NCI-H1105 (cell line): ENCODE data around the gene KIAA0319L.
"Not testable (repeated sequence)": the region's sequence is repeated elsewhere in the genome, so short reads cannot be mapped to it uniquely, and the experiment has no call there.

Experiments used
- DNase-seq: peaks from one replicate; lab custom pipeline; 2025; lab: John Stamatoyannopoulos, UW

The KIAA0319L gene

DNA sequence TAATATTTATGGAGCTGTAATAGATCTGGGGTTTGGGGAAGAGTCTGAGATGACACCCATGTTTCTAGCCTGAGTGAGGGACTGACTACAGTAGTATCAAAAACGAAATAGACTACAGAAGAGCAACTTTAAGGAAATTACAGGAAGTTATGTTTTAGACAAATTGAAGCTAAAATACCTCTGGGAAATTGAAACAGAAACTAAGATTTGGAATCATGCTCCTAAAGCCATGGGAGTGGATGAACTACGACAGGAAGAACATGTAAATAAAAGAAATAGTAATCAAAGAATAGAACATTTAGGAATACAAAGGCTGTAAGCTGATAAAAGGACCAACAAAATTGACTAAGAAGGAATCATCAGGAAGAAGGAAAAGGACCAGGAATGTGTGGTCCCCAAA lies 68.9 kb downstream of the KIAA0319L start:
- no peak for DNase-seq

DNA sequence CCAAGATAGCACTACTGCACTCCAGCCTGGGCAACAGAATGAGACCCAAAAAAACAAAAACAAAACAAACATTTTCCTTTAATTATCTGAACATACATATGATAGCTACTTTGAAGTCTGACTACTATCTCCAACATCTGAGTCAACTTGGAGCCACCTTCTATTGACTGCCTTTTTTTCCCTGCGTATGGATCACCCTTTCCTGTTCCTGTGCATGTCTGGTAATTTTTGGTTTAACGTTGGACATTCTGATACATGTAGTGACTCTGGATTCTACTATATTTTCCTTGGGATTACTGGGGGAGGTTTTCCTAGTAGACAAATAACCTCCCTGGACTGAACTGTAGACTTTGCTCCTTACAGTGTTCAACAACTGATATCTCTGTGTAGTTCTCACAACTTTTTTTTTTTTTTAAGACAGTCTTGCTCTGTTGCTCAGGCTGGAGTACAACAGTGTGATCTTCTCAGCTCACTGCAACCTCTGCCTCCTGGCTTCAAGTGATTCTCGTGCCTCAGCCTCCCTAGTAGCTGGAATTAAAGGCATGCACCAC lies 70.3 kb downstream of the KIAA0319L start:
- DNase-seq = no peak

DNA sequence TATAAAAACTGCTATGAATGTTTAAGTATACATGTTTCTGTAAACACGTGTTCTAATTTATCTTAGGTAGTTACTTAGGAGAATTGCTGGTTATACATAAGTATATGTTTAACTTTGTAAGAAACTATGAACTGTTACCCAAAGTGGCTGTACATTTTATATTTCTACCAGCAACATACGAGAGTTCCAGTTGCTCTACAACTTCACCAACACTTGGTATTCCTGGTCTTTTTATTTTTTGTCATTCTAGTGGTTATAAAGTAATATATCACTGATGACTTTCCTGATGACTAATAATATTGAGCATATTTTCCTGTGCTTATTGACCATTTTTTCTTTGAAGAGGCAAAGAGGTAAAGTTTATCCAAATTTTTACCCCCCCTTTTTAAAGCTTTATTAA lies 76.0 kb downstream of the KIAA0319L start:
- DNase-seq = no peak

DNA sequence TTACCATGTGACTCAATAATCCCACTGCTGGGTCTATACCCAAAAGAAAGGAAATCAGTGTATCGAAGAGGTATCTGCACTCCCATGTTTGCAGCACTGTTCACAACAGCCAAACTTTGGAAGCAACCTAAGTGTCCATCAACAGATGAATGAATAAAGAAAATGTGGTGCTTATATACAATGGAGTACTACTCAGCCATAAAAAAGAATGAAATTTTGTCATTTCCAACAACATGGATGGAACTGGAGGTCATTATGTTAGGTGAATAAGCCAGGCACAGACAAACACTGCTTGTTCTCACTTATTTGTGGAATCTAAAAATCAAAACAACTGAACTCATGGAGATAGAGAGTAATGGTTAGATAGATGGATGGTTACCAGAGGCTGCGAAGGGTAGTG lies 79.3 kb downstream of the KIAA0319L start:
- DNase-seq = no peak

DNA sequence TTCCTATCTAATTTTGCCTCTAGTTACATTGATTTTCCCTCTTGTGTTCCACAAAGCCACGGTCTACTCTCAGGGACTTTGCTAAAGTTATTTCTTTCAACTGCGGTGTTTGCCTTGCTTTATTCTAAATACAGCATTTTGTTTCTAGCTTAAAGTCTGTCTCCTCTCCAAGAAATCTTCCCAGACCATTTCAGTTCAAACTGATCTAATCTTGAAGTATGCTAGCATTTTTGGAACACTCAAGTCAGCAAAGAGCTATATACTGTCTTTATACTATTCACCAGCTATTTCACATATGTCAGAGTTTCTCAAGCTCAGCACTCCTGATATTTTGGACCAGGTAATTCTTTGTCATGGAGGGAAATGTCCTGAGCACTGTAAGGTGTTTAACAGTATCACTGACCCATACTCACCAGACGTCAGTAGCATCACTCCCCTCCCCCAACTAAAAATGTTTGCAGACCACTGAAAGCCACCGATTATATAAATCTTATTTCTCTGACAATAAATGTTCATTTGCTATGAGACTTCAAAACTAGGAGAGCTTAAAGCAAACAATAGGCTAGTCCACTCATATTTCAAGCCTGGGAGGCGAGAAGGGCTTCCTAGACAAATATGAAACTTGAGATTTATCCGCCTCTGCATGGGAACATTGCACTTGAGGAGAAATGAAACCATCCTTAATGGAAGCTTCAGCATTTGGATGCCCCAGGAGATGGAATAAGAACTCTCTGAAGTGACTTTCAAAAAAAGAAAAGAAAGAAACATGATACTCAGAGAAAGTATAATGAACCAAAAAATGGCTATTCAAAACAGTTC lies 81.1 kb downstream of the KIAA0319L start:
- DNase-seq = no peak

DNA sequence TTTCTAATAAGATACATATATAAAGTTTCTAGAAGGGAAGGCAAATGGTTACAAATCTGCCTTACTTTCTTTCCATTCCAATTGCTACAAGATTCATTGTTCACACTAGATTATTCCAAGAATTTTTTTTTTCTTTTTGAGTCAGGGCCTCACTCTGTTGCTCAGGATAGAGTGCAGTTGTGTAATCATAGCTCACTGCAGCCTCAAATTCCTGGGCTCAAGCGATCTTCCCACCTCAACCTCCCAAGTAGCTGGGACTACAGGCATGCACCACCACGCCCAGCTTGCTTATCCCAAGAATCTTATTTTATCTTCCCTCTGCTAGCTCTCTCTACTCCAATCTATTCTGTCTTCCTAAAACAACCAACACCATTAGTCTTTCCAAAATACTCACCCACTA lies 81.8 kb downstream of the KIAA0319L start:
- DNase-seq = no peak

DNA sequence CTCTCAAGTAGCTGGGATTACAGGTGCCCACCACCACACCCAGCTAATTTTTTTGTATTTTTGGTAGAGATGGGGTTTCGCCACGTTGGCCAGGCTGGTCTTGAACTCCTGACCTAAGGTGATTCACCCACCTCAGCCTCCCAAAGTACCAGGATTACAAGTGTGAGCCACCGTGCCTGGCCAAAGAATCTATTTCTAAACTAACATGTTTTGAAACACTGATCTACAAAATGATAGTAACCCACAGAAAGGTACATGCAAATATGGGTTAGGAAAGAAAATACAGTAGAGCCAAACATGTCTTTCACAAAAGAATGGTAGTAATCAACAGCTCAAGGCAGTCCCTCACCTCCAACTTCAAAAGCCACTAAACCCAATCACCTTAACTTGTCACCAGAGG lies 84.0 kb downstream of the KIAA0319L start:
- DNase-seq = not testable (repeated sequence)

DNA sequence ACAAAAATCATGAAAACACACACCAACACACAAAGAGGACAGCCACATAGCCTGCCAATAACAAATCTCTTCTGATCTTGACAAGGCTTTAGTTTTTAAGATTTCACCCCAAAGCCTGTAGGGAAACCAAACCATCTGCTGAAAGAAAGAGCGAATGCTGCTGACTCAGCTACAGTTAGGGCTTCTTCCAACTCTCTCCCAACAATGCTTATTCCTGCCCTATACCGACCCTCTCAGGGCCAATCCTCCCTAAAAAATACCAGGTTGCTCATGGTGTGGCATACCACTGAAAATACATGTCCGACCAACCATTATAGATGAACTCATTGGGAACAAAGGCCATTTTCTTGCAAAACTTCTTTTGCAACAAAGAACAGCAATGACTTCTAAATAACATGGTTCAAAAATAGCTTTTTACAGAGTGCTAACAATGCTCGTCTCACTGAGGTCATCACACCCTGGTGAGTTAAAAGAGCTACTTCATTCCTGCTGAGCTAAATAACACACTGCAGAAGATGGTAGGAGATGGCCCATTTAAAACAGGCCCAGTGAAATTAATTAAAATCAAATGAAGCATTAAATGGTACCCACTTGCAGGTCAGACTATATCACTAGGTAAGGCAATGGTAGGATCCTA lies 86.1 kb downstream of the KIAA0319L start:
- no peak for DNase-seq

DNA sequence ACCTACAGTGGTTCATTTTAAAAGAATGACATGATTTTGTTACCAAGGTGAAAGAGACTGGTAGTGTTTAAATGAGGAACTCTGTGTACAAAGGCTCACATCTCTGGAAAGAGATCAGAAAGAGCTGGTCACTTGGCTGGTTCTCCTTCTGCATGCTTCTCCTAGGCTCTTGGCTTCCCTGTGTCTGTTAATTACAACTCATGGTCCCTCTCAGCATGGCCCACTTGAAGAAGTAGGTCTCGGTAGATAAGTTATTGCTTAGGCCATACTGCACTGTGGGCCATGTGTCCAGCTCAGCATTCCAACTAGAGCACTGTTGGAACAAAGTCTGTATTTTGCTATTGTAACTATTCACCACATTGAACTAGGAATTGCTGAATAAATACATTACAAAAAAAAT lies 91.1 kb downstream of the KIAA0319L start:
- DNase-seq = no peak

DNA sequence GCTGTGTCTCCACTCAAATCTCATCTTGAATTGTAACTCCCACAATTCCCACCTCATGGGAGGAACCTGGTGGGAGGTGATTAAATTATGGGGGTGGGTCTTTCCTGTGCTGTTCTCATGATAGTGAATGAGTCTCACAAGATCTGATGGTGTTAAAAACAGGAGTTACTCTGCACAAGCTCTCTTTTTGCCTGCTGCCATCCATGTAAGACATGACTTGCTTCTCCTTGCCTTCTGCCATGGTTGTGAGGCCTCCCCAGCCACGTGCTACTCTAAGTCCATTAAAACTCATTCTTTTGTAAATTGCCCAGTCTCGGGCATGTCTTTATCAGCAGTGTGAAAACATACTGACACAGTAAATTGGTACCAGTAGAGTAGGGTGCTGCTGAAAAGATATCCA lies 93.5 kb downstream of the KIAA0319L start:
- DNase-seq = not testable (repeated sequence)

DNA sequence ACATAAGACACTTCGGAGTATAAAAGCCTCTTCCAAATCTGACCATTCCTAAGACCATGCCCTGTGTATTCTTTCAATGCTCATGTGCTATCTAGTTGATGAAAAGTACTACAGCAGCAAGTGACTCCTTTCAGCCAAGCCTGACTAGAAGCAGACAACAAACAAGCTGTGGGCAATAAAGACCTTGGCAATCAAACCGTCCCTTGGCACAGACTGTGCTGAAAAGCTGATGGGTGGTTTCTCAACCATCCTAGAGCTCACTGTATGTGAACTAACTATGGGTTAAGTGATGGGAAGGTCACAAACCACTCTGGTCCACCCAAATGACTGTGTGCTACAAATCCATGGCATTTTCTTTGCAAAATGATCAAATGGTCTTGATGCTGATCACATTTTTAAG lies 94.0 kb downstream of the KIAA0319L start:
- no peak for DNase-seq

DNA sequence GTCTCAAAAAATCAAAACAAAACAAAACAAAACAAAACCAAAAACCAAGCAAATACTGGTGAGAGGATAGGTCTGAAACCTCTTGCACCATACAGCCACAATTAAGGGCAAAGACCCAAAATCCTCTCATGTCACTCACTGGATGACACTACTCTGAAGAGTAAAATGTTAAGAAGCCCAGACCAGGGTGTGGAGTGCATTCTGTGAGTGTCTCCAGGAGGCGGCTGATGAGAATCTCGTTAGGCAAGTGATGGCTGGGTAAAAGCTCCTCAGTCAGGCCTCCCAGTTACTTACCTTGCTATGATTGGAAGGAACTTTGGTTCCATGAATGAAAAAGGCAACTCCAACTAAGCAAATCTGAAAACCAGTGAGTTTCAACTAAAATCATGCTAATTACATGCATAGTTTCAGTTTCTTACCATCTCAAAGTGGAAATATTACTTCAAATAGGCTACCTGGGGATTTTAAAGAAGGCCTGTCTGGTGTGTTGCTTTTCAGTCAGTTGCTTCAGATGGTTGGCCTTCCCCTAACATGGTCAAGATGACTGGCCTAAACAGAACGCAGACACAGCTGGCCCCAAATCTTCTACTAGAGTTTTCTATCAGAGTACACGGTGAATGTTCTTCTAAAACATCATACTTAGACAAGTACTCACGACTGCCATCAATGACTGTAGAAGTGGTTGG lies 95.1 kb downstream of the KIAA0319L start:
- no peak for DNase-seq

DNA sequence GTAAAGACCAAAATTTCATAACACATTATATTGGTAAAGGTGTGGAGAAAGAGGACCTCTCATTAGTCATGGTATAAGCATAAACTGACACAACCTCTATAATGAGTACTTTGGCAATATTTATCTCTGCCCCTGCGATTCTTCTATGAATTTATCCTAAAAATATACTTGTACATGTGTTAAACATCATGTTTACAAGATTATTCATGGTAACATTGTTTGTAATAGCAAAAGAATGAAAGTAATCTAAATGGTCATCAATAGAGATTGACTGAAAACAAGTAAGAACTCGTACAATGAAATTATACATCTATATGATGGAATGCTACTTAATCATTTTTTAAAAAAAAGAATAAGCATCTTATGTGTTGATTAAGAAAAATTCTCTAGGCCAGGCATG lies 96.4 kb downstream of the KIAA0319L start:
- no peak for DNase-seq

DNA sequence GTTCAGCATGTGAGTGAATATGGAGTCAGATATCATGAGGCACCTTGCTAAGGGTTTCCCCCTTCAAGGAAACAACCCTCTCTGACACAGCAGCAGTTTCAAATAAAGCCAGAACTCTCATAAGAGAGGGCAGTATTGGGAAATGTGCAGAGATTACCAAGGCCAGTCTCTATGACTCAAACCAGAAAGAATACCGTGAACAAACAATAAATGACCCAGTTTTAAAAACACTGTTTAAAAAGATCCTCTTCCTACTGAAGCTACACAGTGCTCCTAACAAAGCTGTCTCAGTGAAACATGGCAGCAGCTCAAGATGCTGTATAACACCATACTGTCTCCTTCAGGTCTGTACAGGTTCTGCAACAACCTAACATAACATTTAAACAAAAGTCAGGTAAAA lies 102.6 kb downstream of the KIAA0319L start:
- no peak for DNase-seq

DNA sequence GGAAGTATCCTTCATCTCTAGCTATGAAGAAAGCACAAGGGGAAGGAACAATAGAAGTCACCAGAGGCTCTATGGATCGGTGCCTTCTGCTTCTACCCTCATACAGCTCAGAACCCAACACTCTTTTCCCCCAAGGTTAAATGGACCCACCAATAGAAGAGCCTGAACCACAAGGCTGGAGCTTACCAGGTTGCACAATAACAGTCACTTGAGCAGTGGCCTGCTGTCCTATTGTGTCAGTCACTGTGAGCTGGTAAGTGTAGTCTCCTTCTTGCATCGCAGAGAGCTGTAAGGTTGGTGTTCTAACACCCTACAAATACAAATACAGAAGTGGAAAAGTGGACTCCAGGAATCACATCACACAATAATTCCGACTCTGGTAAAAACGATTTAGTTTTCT lies 103.0 kb downstream of the KIAA0319L start:
- DNase-seq = no peak

DNA sequence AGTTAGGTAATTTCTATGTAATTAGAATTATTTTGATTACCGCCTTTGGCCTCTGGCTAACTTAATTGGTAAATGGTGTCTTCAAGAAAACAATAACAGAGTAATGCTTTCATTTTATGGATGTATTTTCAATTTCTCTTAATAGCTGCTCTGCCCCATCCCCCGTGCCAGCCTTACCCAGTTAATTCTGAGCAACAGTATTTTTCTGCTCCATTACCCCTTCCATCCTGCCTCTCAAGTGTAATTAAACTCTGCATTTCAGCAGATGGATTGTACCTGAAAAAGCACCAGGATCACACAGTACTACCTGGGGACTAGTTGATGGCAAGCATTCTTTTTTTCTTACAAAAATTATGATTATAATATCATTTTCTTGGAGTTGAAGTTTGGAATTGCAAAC lies 104.2 kb downstream of the KIAA0319L start:
- no peak for DNase-seq

DNA sequence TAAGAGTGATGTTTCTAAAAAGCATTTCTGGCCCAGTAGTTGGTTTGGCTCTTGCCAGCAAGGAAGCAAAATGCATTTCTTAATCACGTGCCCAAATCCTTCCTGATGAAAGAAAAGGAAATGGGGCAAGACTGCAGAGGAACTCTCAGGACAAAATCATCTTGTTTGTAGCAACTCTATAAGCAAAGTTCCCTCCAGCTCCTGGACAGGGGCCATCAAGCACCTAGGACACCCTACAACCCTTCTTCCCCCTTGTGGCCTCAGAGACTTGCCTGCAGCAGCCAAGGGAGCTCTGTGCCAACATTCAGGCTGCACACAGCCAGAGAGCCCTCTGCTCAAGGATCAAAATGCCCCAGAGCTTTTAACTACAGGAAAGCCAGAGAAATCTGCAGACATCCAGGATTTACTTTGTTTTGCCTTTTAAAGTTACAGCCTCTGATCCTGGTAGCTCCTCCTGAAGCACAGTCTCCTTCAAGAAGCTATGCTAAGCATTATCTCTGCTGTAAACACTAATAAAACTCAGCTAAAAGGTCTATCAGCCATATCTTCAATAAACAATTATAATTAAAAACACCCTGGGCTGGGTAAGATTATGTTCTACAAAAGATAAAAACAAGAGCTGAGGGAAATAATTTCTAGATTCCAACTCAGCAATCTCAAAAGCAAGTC lies 105.0 kb downstream of the KIAA0319L start:
- DNase-seq = no peak

DNA sequence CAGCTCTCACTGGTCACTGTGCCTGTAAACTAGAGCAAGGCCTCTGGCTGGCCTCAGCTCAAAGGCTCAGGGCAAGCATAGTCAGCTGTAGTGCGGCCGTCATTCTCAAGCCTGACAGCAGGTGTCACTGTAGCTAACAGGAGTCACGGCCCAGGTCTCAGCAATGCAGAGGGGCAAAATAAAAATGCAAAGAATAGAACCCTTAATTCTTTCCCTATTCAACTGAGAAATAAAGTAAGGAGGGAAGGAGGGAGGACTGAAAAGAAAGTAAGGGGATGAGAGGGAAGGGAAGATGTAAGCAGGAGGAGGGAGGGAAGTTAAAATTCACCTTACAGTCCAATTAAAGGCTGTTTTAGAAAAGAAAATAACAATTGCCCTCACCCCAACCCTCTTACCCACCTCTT lies 106.1 kb downstream of the KIAA0319L start:
- DNase-seq = peak; percentile 68

DNA sequence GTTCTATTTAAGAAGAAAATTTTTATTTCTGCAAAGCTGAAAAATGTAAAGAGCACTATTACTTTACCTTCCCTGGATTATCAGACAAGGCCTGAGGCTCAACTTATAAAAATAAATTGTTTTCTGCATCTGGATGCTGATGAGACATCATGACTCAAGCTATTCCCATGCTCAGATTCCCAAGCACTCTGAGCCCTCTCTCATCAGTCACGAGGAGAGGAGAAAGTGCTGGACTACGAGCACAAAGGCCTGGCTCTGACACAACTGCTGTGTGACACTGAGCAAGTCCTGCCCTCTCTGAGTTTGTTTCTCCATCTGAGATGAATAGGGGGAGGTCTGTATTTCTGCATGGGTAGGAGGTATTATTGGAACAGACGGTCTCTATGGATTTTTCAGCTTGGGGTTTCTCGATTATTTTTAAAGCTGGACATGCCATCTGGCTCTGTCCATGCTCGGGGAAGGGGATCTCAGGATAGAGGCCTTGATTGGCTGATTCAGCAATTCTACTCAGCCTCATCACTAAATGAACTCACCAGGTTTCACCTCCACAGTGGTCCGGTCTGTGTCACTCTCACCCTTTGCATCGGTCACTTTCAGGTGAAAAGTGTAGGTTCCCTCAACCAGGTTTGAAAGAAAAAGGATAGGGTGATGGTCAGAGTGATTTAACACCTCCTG lies 107.7 kb downstream of the KIAA0319L start:
- no peak for DNase-seq

DNA sequence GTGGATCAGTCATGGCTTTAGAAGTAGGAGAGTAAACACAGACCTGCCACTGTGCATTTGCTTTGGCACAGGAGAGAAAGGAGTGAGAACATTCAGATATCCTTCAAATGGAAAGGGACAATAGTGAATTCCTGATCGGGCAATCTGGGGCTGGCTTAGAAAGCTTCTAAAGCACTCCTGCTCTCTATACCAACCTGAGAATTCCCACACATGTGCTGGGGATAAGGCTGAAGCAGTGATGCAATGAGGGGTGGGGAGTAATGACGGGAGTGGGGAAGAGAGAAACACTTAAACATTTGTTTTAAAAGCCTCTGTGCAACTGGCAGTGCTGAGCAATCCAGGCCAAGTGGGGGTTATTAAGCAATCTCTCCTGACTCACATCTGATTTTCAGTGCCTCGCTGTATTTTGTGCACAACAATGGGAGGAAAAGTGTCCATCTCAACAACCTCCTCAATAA lies 108.8 kb downstream of the KIAA0319L start:
- no peak for DNase-seq

DNA sequence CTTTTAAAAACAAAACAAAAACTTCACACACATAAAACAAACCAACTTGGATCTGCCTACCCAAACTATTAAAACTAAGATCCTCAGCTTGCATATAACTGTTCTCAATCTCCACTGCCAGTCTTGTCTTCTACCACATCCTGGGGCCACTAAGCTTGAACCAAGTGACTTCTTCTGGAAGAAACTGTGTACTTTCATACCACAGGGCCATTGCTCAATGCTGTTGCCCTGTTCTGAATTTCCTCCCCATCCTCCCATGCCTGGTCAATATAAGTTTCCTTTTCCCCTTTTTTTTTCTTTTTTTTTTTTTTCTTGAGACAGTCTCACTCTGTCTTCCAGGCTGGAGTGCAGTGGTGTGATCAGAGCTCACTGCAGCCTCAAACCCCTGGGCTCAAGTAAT lies 109.9 kb downstream of the KIAA0319L start:
- DNase-seq = no peak

DNA sequence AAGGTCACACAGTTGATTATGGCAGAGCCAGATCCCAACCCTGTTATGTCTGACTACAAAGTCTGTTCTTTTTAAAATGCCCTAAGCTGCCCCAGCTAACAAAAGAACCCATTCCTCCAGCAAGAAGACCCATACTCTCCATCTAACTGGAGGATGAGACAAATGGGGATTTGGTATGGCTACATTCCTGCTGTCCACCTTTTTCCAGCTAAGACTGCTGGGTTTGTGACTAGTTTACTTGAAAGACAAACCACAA lies 112.8 kb downstream of the KIAA0319L start:
- no peak for DNase-seq
